ENCODE data around the gene SLAMF1.

DNA sequence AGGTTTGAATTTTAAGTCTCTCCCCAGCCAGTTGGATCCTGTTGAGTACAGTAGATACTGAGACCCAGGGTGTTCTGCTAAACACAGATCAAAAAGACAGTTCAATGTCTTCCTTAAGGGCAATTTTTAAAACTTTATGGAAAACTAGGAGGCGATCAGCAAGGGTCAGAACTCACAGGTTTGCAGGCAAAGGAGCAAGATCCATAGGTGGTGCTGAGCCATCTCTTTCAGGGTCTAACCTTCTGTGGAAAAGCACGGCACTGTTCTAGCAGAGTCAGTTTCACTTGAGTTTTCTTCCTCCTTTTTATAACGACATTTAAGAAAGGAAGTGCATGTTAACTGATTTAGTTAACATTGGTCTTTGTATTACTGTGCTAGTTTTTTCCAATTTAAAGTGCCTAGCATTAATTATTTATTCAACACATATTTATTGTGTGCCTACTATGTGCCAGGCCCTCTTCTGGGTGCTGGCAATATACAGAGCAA, 67.6 kb downstream of the SLAMF1 start, which contains the start of gene CD84:
- TF ChIP-seq, protein P1, sequence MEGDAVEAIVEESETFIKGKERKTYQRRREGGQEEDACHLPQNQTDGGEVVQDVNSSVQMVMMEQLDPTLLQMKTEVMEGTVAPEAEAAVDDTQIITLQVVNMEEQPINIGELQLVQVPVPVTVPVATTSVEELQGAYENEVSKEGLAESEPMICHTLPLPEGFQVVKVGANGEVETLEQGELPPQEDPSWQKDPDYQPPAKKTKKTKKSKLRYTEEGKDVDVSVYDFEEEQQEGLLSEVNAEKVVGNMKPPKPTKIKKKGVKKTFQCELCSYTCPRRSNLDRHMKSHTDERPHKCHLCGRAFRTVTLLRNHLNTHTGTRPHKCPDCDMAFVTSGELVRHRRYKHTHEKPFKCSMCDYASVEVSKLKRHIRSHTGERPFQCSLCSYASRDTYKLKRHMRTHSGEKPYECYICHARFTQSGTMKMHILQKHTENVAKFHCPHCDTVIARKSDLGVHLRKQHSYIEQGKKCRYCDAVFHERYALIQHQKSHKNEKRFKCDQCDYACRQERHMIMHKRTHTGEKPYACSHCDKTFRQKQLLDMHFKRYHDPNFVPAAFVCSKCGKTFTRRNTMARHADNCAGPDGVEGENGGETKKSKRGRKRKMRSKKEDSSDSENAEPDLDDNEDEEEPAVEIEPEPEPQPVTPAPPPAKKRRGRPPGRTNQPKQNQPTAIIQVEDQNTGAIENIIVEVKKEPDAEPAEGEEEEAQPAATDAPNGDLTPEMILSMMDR (IDR thresholded peaks at IDR 0.05) = no peak
- TF ChIP-seq POLR2A (IDR thresholded peaks at IDR 0.05) = no peak
